Spleen (tissue), 13 donors: ENCODE data around the gene HIGD2A. TPM values are rescaled to one million over a fixed set of nuclear protein-coding genes. Genes with fewer than 3 reads are reported as not detected.

Experiments used
- DNase-seq: peaks from one replicate; pipeline ENCODE4 v3.0.0-alpha.2; 2020
- H3K27ac ChIP-seq, 8 donors: fragments of 200-600 bp; sonication (generic) in 7 of 8; 1 replicate in 4 of 8; 2 replicates in 4 of 8; pipeline versions ENCODE4 v1.5.0 to v1.8.0; 2016 to 2021; ENCODE audit warnings: inconsistent platforms in 4 of 8, mild to moderate bottlenecking in 4 of 8, moderate library complexity in 1 of 8
- H3K27me3 ChIP-seq, 7 donors: fragments of 200-600 bp; sonication (generic) in 6 of 7; replicated peaks in 1 of 7; 1 replicate in 4 of 7; 2 replicates in 3 of 7; pipeline versions ENCODE4 v1.5.0 to v1.8.0; 2016 to 2021; ENCODE audit warnings: inconsistent platforms in 3 of 7, mild to moderate bottlenecking in 1 of 7
- H3K36me3 ChIP-seq, 6 donors: fragments of 200-600 bp; sonication (generic) in 5 of 6; 1 replicate in 4 of 6; 2 replicates in 2 of 6; pipeline versions ENCODE4 v1.5.0 to v1.8.0; 2016 to 2021; ENCODE audit warnings: inconsistent platforms in 2 of 6
- H3K4me1 ChIP-seq, 6 donors: fragments of 200-600 bp; sonication (generic) in 5 of 6; 1 replicate in 3 of 6; 2 replicates in 3 of 6; pipeline versions ENCODE4 v1.5.0 to v1.8.0; 2016 to 2021; ENCODE audit warnings: inconsistent platforms in 3 of 6
- H3K4me3 ChIP-seq, 8 donors: fragments of 200-600 bp; sonication (generic) in 7 of 8; 1 replicate in 4 of 8; 2 replicates in 4 of 8; pipeline versions ENCODE4 v1.5.0 to v1.8.0; 2016 to 2021; ENCODE audit warnings: inconsistent platforms in 4 of 8, mild to moderate bottlenecking in 4 of 8, moderate library complexity in 2 of 8
- H3K9me3 ChIP-seq, 8 donors: fragments of 200-600 bp; sonication (generic) in 7 of 8; 1 replicate in 4 of 8; 2 replicates in 4 of 8; pipeline versions ENCODE4 v1.5.0 to v1.8.0; 2016 to 2021; ENCODE audit warnings: inconsistent platforms in 4 of 8
- CTCF ChIP-seq, 11 experiments: fragments of 200-600 bp in 7 of 11; fragments of 450-650 bp in 4 of 11; sonication (generic) in 4 of 11; IDR thresholded peaks in 8 of 11; conservative IDR thresholded peaks in 3 of 11; 1 replicate in 7 of 11; 2 replicates in 4 of 11; pipeline versions ENCODE4 v1.4.0 to v1.8.0; 2016 to 2021; ENCODE audit warnings: antibody characterized with exemption in 11 of 11, inconsistent platforms in 4 of 11, mild to moderate bottlenecking in 1 of 11
- POLR2A ChIP-seq, 3 donors: fragments of 450-650 bp; IDR thresholded peaks; one replicate each; pipeline ENCODE4 v1.5.1; 2017; ENCODE audit warnings: antibody characterized with exemption in 3 of 3, mild to moderate bottlenecking in 1 of 3
- POLR2AphosphoS5 ChIP-seq, 3 donors: sonication (generic); formaldehyde crosslinking; IDR thresholded peaks; one replicate each; pipeline ENCODE4 v1.5.1; 2017; ENCODE audit warnings: antibody characterized with exemption in 3 of 3
- WGBS, 5 donors: extraction: QIAGEN DNeasy Blood & Tissue Kit in 3 of 5; methylation state at CpG; one replicate each; pipeline versions ENCODE4 v1.1.5 to v1.1.7; 2013 to 2018; 5-methylcytosine and 5-hydroxymethylcytosine counted together
- intact Hi-C: fragments of 100-400 bp; cut with DNase I; formaldehyde crosslinking; loops from one replicate; pipeline ENCODE4 v1.15.0; 2023; ENCODE audit warnings: low total_unique reads
- long read RNA-seq, 2 donors: transcript quantifications; one replicate each; lab custom pipeline, GENCODE V29; 2026
- polyA plus RNA-seq, 3 donors: library from polyadenylated mRNA; stranded (reverse); fragments of 200-250 nt; gene quantifications; one replicate each; pipeline ENCODE4 v1.2.1, GENCODE V29; 2013
- total RNA-seq, 7 donors: library from RNA; depleted of rRNA in 3 of 7; stranded (reverse); fragments of >200 nt in 3 of 7; fragmentation: NEBNext Ultra II Directional in 4 of 7; extraction: Animal tissue kit (Norgen Biotek cat#: 25700) in 4 of 7; gene quantifications; one replicate each; pipeline versions ENCODE4 v1.1.0 to v1.2.1, GENCODE V29; 2016 to 2021
- donor health status: healthy with polysubstance abuse.
- donor health status: DM: no; HTN: no; CAD: no; lungs with moderate emphysema.
- donor health status: DM: no; HTN: no; CAD: no.
- donor health status: Bipolar disorder and iron deficiency.
- donor health status: healthy.
- donor health status: DM: no; HTN: no; CAD: no.
- donor health status: DM: yes; HTN: yes; CAD: no.

HIGD2A gene
- total RNA-seq (100 to 1,000 TPM in 4 of 7 donors, 10 to 100 TPM in 3; 89.3 to 191 (median 102) TPM), polyA plus RNA-seq (100 to 1,000 TPM; 196 to 276 (median 220) TPM)
- long read RNA-seq, donor 1, transcript HIGD2A-201 (2 exons, 668 nt) = major isoform, 93 of 93 reads
- long read RNA-seq, donor 1, partial matches to known transcripts = 0 of 93 reads
- long read RNA-seq, donor 1, other reads (novel, unspliced or antisense) = 0 of 93 reads
- long read RNA-seq, donor 2, transcript HIGD2A-201 (2 exons, 668 nt) = major isoform, 89 of 89 reads
- long read RNA-seq, donor 2, partial matches to known transcripts = 0 of 89 reads
- long read RNA-seq, donor 2, other reads (novel, unspliced or antisense) = 0 of 89 reads

GRCh38 chr5:176388444-176389134, at the start of gene HIGD2A, which contains the start of gene NOP16:
HIGD2A (plus strand) TSS chr5:176388751; CDS start chr5:176388820, 69 bp downstream.
NOP16 (minus strand) TSS chr5:176388598; CDS start chr5:176388539, 59 bp downstream.
- intact Hi-C loops = no loop called here

GRCh38 chr5:176339304-176339703, 49.2 kb upstream of the HIGD2A start:
- no peak for DNase-seq
- H3K4me1 ChIP-seq = no peaks in the 10 kb centered on the region
- intact Hi-C loops = no loop called here
- peaks cover 0 to 96% (median 19%) of the 10 kb centered on the region in 6 donors for H3K36me3 ChIP-seq
- peaks cover 0 to 3% (median under 1%) of the 10 kb centered on the region in 8 donors for H3K9me3 ChIP-seq
- 92 to 97% (median 95%) methylated on average over 5 of the region's 5 CpGs for WGBS, 5 donors
- no peaks in the 10 kb centered on the region for H3K27me3 ChIP-seq
- H3K4me3 ChIP-seq = no peak overlapping the region
- no peak overlapping the region for H3K27ac ChIP-seq
- TF ChIP-seq POLR2AphosphoS5 (IDR thresholded peaks at IDR 0.05) (no peak), POLR2A (IDR thresholded peaks at IDR 0.05) (no peak), CTCF (IDR thresholded peaks at IDR 0.05 in 8 of 11, conservative IDR thresholded peaks at IDR 0.05 in 3 of 11) (no peak)

More at GRCh38 chr5:176388444-176389134, at the start of gene HIGD2A, which contains the start of gene NOP16:
- peaks cover 0 to 67% (median 42%) of the 10 kb centered on the region in 6 donors for H3K36me3 ChIP-seq
- no peaks in the 10 kb centered on the region for H3K27me3 ChIP-seq
- peak within 1 kb of the TSS; percentile 66 to 99 (median 95) for H3K4me3 ChIP-seq
- no peaks in the 10 kb centered on the region for H3K9me3 ChIP-seq
- peaks cover 12 to 61% (median 37%) of the 10 kb centered on the region in 6 donors for H3K4me1 ChIP-seq
- peak within 1 kb of the TSS; percentile 88 to 98 (median 97) for H3K27ac ChIP-seq
- 0 to 1% (median 1%) methylated on average over 41 to 47 of the region's 47 CpGs for WGBS, 5 donors
- DNase-seq = peak; percentile 99
- TF ChIP-seq POLR2A (IDR thresholded peaks at IDR 0.05) = no peak
- peak in 10 of 11 experiments; percentile 9 to 66 (median 51) for TF ChIP-seq CTCF (IDR thresholded peaks at IDR 0.05 in 8 of 11, conservative IDR thresholded peaks at IDR 0.05 in 3 of 11)
- peak; percentile 76 to 92 (median 87) for TF ChIP-seq POLR2AphosphoS5 (IDR thresholded peaks at IDR 0.05)

GRCh38 chr5:176341325-176342157, 47.0 kb upstream of the HIGD2A start:
- 68 to 98% (median 95%) methylated on average over 2 of the region's 2 CpGs for WGBS, 5 donors
- H3K27me3 ChIP-seq = no peaks in the 10 kb centered on the region
- TF ChIP-seq CTCF (IDR thresholded peaks at IDR 0.05 in 8 of 11, conservative IDR thresholded peaks at IDR 0.05 in 3 of 11) (no peak), POLR2A (IDR thresholded peaks at IDR 0.05) (no peak), POLR2AphosphoS5 (IDR thresholded peaks at IDR 0.05) (no peak)
- intact Hi-C loops = no loop called here
- no peaks in the 10 kb centered on the region for H3K4me1 ChIP-seq
- no peak overlapping the region for H3K4me3 ChIP-seq
- no peak overlapping the region for H3K27ac ChIP-seq
- H3K36me3 ChIP-seq = peaks cover 0 to 98% (median 36%) of the 10 kb centered on the region in 6 donors
- no peaks in the 10 kb centered on the region for H3K9me3 ChIP-seq
- no peak for DNase-seq
